Fibroblast of skin of back (primary cell): ENCODE results near the gene ARL15.

Experiments
- DNase-seq: peaks from one replicate; pipeline ENCODE4 v3.0.0-alpha.2; 2013

Gene ARL15

DNA sequence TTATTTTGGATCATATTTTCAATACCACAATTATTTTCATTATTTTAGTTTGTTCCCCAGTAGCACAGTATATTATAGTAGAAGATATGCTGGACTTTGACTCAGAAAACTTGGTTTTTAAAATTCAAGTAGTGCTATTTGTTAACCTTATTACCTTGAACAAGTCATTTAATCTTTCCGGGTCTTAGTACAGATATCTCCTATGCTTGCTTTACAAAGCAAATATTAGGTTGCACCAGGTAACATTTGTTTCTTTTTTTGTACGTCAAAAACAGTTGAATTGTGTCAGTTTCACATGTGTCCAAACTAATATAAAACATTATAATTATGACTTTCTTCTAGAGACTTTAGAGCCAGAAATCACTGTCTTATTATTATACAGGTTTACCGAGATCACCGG, 338.1 kb downstream of the ARL15 start:
- no peak for DNase-seq

DNA sequence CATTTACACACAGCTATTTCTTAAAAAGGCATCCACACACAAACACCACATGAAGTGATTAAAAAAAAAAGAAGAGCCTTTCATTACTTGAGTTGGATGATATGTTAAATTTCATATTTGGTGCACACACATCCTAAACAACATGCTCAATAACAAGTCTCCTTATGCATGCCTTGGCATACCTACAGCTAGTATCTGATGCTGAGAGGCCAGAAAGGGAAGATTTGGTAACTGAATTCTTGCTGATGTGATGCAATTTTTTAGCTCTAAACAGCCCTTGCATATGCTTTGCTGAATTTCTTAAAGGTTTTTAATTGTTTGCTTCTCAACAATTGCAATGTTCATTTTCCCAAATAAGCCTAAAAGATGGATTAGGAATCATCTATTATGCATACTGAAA, 338.8 kb downstream of the ARL15 start:
- no peak for DNase-seq

DNA sequence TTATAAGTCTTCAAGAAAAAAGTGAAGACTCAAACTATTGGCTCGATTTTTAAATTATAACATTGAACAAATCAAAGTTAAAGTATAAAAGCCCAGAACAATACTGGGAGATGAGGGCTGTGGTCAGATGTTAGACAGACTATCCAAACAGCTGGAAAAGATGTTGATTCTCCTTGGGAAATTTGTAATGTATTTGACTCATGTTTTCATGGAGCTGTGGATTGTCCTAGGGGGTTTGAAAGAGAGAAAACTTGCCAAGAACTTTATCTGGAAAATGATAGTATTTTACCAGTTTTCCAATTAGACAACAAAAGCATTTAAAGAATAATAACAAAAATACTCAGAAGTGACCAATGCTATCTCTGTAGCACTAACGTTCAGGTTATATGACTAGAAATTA, 339.2 kb downstream of the ARL15 start:
- DNase-seq: no peak

DNA sequence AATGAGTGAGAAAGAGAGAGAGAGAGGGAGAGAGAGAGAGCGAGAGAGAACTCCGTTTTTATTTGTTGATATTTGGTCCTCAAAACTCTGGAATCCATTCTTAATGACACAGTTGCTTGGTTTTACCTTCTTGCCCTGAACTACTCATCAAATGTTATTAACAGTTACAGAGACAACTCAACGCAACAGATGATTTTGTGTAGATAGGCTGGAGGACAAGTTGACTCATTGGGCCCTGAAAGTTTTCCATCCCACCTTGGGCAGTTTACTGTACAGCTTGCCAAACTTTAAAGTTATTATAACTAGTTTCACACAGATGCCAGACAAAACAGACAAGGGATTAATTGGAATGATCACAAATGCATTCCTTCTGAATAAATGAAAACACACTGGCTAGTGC, 339.9 kb downstream of the ARL15 start:
- no peak for DNase-seq

DNA sequence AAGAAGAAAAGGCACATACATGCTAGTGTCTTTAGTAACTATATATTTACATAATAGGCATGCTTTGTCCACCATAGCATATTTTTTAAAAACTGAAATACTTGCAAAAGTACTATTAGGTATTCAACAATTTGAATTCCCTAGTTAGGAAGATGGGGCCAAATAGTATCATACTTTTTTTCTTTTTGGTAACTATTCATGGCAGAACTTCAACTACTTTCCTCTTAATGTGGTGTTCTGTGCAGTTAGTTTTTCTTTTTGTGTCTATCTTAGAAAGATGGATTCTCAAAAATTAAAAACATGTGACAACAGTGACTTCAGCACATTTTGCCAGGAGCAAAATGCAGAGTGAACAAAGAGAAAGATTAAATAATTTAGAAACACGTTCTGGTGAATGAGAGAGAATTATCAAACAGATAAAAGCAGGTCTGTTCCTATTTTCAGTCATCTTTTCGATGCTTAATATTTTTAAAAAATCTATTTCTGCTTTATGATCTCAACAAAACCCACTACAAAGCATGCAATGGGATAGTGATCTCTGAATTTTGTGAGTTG, 341.1 kb downstream of the ARL15 start:
- DNase-seq: no peak

DNA sequence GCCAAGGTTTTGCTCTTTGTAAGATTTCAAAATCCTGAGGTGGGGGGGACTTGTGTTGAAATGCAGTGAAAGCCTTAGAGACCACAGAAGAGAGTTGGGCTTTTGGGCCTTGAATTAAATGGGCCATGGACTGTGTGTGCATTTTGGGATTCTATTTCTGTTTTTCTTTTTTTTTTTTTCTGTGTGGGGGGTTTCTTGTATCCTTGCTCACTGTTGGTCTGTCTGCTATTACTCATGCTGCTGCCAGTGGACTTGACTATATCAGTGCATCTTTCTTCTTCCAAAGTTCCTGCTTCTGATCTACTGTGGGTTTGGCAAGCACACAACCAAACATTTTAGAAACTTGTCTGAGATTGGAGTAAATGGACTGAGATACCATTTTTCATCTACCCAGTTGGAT, 344.9 kb downstream of the ARL15 start:
- DNase-seq: peak; percentile 55

DNA sequence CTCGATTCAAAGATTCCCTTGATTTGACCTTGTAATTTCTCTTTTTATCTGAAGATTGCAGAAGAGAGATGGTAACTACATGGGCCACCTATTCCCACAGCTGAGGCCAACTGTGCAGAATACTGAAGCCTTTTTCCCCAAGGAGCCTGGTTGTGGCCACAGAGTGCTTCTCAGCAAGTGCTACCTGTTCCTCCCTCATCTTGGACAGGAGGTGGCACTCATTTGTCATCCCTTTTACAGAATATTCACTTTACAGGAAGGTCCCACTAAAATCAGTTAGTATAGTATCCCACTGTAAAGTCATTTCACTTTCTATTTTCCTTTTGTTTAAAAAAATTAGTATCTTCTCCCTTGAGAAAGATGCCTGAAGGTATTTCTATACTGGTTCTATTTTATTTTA, 346.4 kb downstream of the ARL15 start:
- DNase-seq: no peak

DNA sequence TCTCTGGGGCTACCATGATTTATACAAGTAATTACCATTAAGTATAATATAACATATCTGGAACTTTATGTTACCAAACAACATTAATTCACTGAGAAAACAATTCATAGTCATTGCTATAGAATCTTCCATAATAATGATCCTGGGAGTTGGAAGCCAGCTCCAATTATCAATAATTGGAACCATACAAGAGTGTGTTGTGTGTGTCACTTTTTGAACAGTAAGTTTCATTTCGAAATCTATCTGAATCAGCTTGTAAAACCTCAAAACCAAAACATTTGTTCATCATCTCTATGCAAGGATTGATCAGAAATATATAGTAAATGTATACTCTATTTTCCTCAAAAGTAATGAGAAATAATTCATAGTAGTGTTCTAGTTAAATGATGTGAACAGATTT, 348.1 kb downstream of the ARL15 start:
- no peak for DNase-seq

DNA sequence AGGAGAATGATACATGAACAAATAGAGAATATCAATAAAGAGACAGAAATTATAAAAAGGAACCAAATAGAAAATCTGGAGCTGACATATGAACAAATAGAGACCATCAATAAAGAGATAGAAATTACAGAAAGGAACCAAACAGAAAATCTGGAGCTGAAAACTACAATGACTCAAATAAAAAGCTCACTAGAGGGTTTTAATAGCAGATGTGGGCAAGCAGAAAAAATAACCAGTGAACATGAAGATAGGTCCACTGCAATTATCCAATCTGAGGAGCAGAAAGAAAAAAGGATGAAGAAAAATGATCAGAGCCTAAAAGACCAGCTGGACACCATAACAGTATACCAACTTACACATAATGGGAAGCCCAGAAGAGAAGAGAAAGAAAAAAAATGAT, 353.7 kb downstream of the ARL15 start:
- no peak for DNase-seq

DNA sequence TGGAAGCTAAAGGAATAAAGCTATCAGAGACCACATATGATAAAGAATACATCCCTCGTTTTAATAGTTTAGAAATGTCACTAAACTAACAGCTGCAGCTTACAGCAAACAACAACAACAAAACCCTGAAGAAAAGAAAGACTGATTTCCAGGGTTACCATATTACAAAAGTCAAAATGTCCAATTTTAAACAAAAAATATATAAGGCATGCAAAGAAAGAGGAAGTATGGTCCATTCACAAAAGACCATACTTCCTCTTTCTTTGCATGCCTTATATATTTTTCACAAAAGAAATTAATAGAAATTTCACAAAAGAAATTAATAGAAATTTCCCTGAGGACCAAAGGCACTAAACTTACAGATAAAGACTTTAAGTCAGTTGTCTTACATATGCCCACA, 354.2 kb downstream of the ARL15 start:
- DNase-seq: no peak

DNA sequence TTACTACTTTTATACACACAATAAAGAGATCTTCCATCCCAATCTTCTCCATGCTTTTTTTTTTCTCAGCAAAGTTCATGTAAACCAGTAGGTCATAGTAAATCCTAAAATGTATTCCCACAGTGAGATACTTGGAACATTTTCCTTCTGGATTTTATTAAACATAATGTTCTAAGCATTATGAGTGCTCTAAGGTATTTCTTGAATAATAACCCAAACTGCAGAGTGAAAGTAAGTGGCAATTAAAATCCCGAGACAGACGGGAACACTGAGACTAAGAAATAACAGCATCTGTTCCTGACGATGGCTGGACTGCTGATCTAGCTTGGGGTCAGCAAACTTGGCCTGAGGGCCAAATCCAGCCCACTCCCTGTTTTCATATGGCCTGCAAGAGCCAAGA, 359.8 kb downstream of the ARL15 start:
- DNase-seq: no peak

DNA sequence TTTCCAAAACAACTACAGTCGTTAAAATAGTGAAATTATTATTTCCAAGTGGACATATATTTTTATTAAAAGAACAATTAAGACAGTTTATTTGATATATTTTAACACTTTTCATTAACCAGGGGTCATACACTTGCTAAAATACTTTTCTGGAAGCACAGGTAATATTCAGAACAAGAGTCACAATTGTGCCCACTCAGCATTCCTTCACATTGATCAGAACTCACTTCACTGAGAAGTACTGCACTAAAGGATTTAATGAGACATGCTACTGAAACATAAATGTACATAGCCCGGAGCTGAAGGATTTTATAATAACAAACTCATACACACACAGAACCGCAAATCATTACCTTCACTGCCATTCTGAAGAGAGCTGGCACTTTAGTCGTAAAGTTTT, 361.8 kb downstream of the ARL15 start:
- no peak for DNase-seq

DNA sequence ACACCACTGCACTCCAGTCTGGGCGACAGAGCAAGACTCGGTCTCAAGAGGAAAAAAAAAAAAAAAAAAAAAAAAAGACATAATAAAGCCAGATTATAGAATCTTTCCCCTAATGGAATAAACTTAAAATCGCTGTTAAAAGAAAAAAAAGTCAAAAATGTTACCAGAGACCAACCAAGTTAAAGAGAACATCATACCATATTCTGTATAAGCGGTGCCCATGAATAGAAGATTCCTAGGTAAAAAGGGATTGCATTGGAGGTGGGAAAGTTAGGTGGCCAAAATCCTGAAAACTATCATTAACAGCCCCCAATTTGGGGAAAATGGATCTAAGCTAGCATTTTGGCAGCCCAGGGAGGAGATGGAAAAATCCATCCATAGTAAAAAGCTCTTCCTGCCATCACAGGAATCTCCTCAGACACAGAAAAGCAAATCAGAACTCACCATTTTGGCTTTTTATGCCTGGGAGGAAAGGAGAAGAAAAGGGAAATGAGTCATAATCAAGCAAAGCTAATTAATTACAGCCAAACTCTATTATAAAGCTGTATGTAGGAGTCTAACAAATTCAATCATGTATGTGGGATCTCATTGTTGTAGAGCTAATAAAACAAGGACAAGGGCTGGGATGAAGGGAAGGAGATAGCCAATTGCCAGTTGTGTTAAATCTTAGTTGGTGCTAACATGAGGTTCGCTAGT, 363.8 kb downstream of the ARL15 start:
- DNase-seq: no peak

DNA sequence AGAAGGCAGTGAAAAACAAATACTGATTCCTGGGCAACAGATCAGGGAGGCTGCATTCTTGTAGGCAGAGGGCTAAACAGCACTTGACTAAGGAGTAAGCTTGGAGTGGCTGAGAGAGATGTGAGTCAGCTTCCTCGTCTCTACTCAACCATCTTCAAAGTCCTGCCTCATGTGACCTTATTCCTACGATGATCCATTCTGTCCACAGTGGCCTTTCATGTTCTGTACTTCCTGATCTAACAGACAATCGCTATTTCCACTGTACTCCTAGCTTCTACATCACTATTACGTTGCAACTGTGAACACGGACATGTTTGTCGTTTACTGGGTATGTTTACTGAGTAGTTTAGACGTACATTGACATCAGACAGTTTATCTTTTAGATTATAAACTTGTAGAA, 365.4 kb downstream of the ARL15 start:
- no peak for DNase-seq

DNA sequence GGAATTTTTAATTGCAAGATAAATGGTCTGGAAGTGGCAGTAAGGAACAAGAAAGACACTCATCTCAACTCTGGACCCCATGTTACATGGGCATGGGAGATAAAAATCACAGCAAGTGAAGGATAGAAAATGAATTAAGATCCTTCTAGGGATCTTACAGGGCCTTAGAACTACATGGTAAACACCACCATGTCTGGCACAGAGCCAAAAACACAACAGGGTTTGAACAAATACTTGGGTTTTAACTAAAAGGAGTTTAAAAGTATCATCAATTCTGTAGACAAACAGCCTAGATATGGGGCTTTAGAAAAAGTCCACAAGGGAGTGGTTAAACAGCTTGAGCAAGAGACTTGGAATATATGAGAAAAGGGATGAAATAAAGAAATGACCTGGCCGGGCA, 366.4 kb downstream of the ARL15 start:
- DNase-seq: no peak

DNA sequence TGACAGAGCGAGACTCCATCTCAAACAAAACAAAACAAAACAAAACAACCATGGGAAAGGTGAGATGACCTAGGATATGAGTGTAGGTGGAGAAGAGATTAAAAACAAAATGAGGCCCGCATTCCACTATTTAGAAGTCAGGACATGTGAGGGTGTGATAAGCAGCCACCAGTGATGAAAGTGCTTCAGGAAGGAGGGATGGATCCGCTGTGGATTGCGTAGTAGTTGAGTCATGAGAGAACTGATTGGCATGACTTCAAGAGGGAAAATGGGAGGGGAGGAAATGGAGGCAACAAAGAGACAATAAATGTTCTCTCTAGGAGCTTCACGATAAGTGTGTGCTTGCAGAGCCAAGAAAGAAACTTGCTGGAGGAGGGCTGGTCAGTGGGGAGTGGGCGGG, 367.6 kb downstream of the ARL15 start:
- DNase-seq: peak; percentile 27

DNA sequence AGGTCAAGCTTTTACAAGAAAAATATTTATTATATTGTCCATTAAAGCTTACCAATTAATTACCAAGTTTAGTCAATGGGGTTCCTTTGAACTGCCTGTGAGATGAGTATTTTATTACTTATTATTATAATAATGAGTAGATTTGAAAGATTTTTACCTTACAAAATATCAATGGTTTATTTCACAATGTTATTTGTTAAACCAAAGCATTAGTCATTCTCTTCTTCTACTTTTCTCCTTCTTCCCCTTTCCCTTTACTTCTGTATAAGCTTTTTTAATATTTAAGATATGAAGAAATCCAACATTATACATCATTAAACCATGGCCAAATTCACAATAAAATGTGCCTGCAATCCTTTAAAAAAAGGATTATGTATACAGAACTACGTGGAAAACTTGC, 369.5 kb downstream of the ARL15 start:
- no peak for DNase-seq

DNA sequence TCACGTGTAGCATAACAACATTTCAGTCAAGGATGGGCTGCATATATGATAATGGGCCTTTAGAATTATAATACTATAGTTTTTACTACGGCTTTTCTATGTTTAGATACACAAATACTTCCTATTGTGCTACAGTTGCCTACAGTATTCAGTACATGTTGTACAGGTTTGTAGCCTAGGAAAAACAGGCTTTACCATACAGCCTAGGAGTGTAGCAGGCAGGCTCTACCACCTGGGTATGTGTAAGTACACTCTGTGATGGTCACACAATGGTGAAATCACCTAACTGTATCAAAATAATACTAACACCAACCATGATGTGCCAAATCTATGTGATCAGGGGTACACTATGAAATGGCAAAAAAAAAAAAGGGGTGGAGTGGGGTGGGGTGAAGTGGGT, 372.9 kb downstream of the ARL15 start:
- no peak for DNase-seq

DNA sequence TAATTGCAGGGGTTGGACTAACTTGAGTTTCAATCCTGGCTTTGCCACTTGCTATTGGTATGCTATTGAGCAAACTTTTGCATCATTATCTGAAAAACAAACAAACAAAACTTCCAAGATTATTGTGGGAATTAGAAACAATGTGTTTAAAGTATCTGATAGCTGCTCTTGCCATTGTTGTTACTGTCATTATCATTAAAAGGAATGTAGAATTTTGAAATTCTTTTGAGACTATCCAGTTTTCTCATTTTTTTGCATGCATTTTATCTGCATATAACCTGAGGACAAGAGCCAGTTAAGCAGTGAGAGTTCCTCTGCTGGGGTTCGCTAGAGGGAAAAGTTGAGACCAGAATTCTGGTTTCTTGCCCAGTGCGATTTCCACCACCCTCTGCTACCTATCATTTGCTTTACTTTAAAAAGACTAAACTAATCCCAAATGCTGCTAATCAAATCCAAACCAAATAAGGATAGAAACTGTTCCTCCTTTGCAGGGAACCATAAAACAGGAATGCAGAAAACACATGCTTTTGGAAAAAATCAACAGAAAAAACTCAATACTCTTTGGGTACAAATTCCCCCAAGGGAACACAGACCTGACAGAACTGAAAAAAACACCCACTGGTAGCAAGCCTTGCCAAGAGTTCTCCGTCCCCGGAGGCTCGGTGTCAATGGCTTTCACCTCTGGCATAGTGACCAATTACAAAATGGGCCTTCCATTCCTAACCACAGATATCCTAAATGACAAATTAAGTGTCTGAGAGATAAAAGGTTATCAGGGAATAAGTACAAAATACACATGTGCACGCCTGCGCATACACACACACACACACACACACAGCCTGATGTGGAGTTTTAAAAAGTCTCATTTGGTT, 373.7 kb downstream of the ARL15 start:
- DNase-seq: no peak

DNA sequence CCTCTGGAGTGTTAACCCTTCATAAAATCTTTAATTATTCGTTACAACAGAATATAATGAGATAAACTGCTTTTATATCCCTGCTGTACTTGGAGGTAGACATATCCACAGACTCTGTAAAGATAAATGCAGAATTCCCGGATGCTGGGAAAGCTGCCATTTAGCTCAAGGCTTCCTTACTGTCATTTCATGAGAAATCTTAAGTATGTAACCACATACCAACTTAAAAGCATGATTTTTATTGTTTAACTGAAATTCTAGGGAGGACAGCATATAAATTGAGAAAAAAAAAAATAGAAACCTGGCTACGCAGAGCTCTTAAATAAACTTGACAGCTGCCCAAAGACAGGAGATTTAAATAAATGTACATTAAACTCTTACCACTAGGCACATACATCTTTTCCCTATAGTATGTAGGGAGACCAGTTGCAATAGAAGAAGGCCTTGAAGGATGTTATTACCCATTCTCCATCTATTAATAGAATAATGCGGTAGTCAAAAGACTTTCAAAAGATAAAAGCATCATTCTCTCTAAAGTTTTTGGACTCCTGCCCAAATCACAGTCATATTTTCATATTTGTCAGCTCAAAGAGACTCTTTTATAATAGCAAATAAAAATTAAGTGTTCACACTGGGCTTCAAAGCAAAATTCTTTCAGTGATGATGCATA, 376.1 kb downstream of the ARL15 start:
- peak; percentile 83 for DNase-seq

DNA sequence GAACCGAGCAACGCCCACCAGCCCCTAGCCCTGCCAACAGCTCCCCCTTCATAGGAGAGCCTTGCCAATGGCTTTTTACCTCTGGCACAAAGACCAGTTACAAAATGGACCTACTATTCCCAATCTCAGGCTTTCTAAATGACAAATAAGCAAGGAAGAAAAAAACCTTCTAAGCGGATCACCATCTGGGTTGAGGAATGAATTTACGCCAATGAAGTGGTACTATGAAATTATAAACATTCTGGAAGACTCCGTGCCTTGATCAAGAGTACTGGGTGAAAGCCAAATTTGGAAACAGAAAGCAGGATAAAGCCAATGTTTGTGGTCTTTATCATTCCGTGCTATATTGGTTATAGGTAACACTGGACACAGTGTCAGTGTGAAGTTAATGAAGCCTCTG, 378.0 kb downstream of the ARL15 start:
- no peak for DNase-seq

DNA sequence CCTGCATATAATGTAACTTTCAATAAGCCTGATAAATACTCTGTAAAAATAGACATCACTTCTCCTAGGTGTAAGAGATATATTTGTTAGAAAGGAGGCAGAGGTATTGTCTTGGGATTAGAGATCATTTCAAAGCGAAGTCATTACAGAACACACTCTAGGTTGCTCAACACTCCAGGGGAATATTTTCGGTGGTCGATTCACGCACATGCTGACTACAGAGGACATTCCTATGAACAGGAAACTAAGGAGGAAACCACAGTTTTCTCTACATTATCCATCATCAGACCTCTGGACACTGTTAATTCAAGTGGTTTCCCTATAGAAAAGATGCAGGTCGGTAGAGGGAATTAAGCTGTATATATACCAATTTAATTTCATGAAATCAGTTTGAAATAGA, 379.9 kb downstream of the ARL15 start:
- DNase-seq: peak; percentile 26

DNA sequence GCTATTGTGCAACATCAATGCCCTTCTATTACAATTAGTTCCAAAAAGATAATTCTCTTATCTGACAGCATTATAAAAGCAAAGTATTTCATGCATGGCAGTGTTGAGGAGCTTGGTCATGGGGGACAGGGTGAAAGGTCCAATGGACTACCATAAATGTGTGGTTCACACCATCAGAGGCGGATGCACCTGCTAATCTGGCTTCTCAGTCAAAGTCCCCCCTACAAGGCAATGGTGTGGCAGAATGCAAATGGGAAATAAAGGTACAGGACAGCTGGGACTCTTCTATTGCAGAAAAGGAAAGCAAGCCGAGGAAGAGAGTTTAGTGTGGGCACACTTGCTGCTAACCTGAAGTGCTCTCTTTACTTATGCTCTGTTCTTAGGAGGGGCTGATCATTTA, 380.8 kb downstream of the ARL15 start:
- no peak for DNase-seq

DNA sequence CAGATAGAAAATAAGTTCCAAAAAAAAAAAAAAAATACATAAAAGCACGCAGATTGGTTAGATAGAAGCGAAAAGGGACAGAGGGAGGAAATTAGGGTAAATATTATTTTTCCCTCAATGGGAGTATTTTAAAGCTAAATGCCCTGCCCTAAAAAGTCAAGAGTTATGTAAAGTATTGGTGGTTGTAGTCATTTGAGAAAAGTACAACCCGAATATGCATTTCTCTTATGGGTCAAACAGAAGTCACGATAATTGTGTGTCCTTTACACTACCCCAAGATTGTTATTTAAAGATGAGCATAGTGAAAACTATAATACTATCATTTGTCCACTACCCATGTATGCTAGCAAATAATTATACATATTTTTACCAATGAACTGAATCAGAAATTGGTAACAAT, 381.2 kb downstream of the ARL15 start:
- DNase-seq: no peak
